ENCODE results near the gene KCND3. TPM values are rescaled to one million over a fixed set of nuclear protein-coding genes. Genes with fewer than 3 reads are reported as not detected.

Gene KCND3
- under 0.01 TPM for total RNA-seq

- DNase-seq (ENCODE audit: low read depth in 2 of 3, low spot score in 2 of 3), result peak in 2 of 3 donors; percentile 28 to 46
Observed at GRCh38 chr1:111989531-111990025, at the start of gene KCND3. KCND3 (minus strand) TSS chr1:111989668.

- DNase-seq (ENCODE audit: low read depth in 2 of 3, low spot score in 2 of 3), result no peak
Observed at GRCh38 chr1:112034277-112034676, 44.8 kb upstream of the KCND3 start.

- no peak for DNase-seq (ENCODE audit: low read depth in 2 of 3, low spot score in 2 of 3)
Observed at GRCh38 chr1:112033439-112034120, 44.1 kb upstream of the KCND3 start.

- no peak for DNase-seq (ENCODE audit: low read depth in 2 of 3, low spot score in 2 of 3)
Observed at GRCh38 chr1:112030157-112030556, 40.7 kb upstream of the KCND3 start.

GRCh38 chr1:112027696-112028095 lies 38.2 kb upstream of the KCND3 start:
- no peak for DNase-seq (ENCODE audit: low read depth in 2 of 3, low spot score in 2 of 3)

- DNase-seq (ENCODE audit: low read depth in 2 of 3, low spot score in 2 of 3), result no peak
Observed at GRCh38 chr1:112026501-112026900, 37.0 kb upstream of the KCND3 start.

GRCh38 chr1:112026016-112026415 lies 36.5 kb upstream of the KCND3 start:
- DNase-seq (ENCODE audit: low read depth in 2 of 3, low spot score in 2 of 3), result no peak

GRCh38 chr1:112021263-112021662 lies 31.8 kb upstream of the KCND3 start:
- no peak for DNase-seq (ENCODE audit: low read depth in 2 of 3, low spot score in 2 of 3)

- DNase-seq (ENCODE audit: low read depth in 2 of 3, low spot score in 2 of 3), result no peak
Observed at GRCh38 chr1:112017183-112017582, 27.7 kb upstream of the KCND3 start.

- no peak for DNase-seq (ENCODE audit: low read depth in 2 of 3, low spot score in 2 of 3)
Observed at GRCh38 chr1:112012823-112013222, 23.4 kb upstream of the KCND3 start.

GRCh38 chr1:112011202-112011601 lies 21.7 kb upstream of the KCND3 start:
- no peak for DNase-seq (ENCODE audit: low read depth in 2 of 3, low spot score in 2 of 3)

- DNase-seq (ENCODE audit: low read depth in 2 of 3, low spot score in 2 of 3), result no peak
Observed at GRCh38 chr1:112007169-112007568, 17.7 kb upstream of the KCND3 start.

- no peak for DNase-seq (ENCODE audit: low read depth in 2 of 3, low spot score in 2 of 3)
Observed at GRCh38 chr1:112006416-112007025, 17.1 kb upstream of the KCND3 start.

GRCh38 chr1:112004076-112004475 lies 14.6 kb upstream of the KCND3 start:
- no peak for DNase-seq (ENCODE audit: low read depth in 2 of 3, low spot score in 2 of 3)

- DNase-seq (ENCODE audit: low read depth in 2 of 3, low spot score in 2 of 3), result no peak
Observed at GRCh38 chr1:112002514-112002913, 13.0 kb upstream of the KCND3 start.

GRCh38 chr1:112001436-112001835 lies 12.0 kb upstream of the KCND3 start:
- no peak for DNase-seq (ENCODE audit: low read depth in 2 of 3, low spot score in 2 of 3)

GRCh38 chr1:112000048-112000447 lies 10.6 kb upstream of the KCND3 start:
- DNase-seq (ENCODE audit: low read depth in 2 of 3, low spot score in 2 of 3), result no peak

GRCh38 chr1:111998332-111998731 lies 8.9 kb upstream of the KCND3 start:
- DNase-seq (ENCODE audit: low read depth in 2 of 3, low spot score in 2 of 3), result no peak

GRCh38 chr1:111992476-111992875 lies 3.0 kb upstream of the KCND3 start:
- no peak for DNase-seq (ENCODE audit: low read depth in 2 of 3, low spot score in 2 of 3)

- peak in 1 of 3 donors; percentile 21 for DNase-seq (ENCODE audit: low read depth in 2 of 3, low spot score in 2 of 3)
Observed at GRCh38 chr1:111990878-111991718, 1.6 kb upstream of the KCND3 start.

All from hematopoietic multipotent progenitor cell (in vitro differentiated cells).